Progenitor cell of endocrine pancreas (in vitro differentiated cells): Measurements from ENCODE around the gene PDE5A. TPM values are rescaled to one million over a fixed set of nuclear protein-coding genes. Genes with fewer than 3 reads are reported as not detected.

Experiments used
- DNase-seq: peaks from one replicate; pipeline ENCODE4 v3.0.0; 2021; ENCODE audit warnings: low spot score; ENCODE audit not compliant: unreplicated experiment
- H3K27ac Mint-ChIP-seq: 2 replicates; pipeline ENCODE4 v1.8.0; 2021; ENCODE audit warnings: mild to moderate bottlenecking, moderate library complexity, mixed read lengths
- H3K27me3 Mint-ChIP-seq: 2 replicates; pipeline ENCODE4 v1.8.0; 2021; ENCODE audit warnings: mixed read lengths
- H3K36me3 Mint-ChIP-seq: 2 replicates; pipeline ENCODE4 v1.8.0; 2022; ENCODE audit warnings: mixed read lengths; ENCODE audit not compliant: insufficient read depth
- H3K4me1 Mint-ChIP-seq: 2 replicates; pipeline ENCODE4 v1.8.0; 2021; ENCODE audit warnings: low read depth, mixed read lengths
- H3K4me3 Mint-ChIP-seq: 2 replicates; pipeline ENCODE4 v1.8.0; 2021; ENCODE audit warnings: low read depth, mild to moderate bottlenecking, moderate library complexity, mixed read lengths
- H3K9me3 Mint-ChIP-seq: 2 replicates; pipeline ENCODE4 v1.8.0; 2021; ENCODE audit warnings: low read depth, mixed read lengths
- CTCF ChIP-seq: fragments of 200-600 bp; sonication (generic); IDR thresholded peaks from one replicate; pipeline ENCODE4 v1.5.0; 2021; ENCODE audit warnings: antibody characterized with exemption, mild to moderate bottlenecking; ENCODE audit not compliant: unreplicated experiment
- total RNA-seq: library from RNA; stranded (reverse); gene quantifications from 2 replicates; pipeline ENCODE4 v1.2.1, GENCODE V29; 2021

PDE5A gene
- total RNA-seq, 1 donor from 2014 or later, result 44.6 TPM

- TF ChIP-seq CTCF, result no peak
- no peaks in the 10 kb centered on the region for H3K9me3 Mint-ChIP-seq
- no peaks in the 10 kb centered on the region for H3K27me3 Mint-ChIP-seq
- no peak for DNase-seq
- H3K27ac Mint-ChIP-seq, result no peak overlapping the region
- peaks cover 15% of the 10 kb centered on the region for H3K36me3 Mint-ChIP-seq
- H3K4me1 Mint-ChIP-seq, result peaks cover 2% of the 10 kb centered on the region
- H3K4me3 Mint-ChIP-seq, result no peak overlapping the region
Measured at GRCh38 chr4:119587796-119588195, 40.8 kb downstream of the PDE5A start.

GRCh38 chr4:119585771-119586170, 42.8 kb downstream of the PDE5A start:
- TF ChIP-seq CTCF, result no peak
- Mint-ChIP-seq H3K9me3 (no peaks in the 10 kb centered on the region), H3K27me3 (no peaks in the 10 kb centered on the region), H3K4me1 (peaks cover 1% of the 10 kb centered on the region), H3K36me3 (peaks cover 15% of the 10 kb centered on the region), H3K27ac (no peak overlapping the region), H3K4me3 (no peak overlapping the region)
- DNase-seq, result no peak

- H3K4me1 Mint-ChIP-seq, result peaks cover 9% of the 10 kb centered on the region
- H3K36me3 Mint-ChIP-seq, result peaks cover 25% of the 10 kb centered on the region
- peak overlapping the region; percentile 88 for H3K27ac Mint-ChIP-seq
- TF ChIP-seq CTCF, result no peak
- no peak for DNase-seq
- H3K4me3 Mint-ChIP-seq, result no peak overlapping the region
- H3K27me3 Mint-ChIP-seq, result no peaks in the 10 kb centered on the region
- H3K9me3 Mint-ChIP-seq, result peaks cover 6% of the 10 kb centered on the region
Measured at GRCh38 chr4:119581190-119581873, 47.3 kb downstream of the PDE5A start.

GRCh38 chr4:119580293-119580692, 48.3 kb downstream of the PDE5A start:
- no peaks in the 10 kb centered on the region for H3K27me3 Mint-ChIP-seq

GRCh38 chr4:119579823-119580222, 48.8 kb downstream of the PDE5A start:
- Mint-ChIP-seq H3K4me1 (peaks cover 9% of the 10 kb centered on the region), H3K27me3 (no peaks in the 10 kb centered on the region), H3K9me3 (peaks cover 10% of the 10 kb centered on the region), H3K36me3 (peaks cover 28% of the 10 kb centered on the region), H3K27ac (peak overlapping the region; percentile 88), H3K4me3 (no peak overlapping the region)
- TF ChIP-seq CTCF, result no peak
- DNase-seq, result no peak

More at GRCh38 chr4:119580293-119580692, 48.3 kb downstream of the PDE5A start:
- TF ChIP-seq CTCF, result no peak
- Mint-ChIP-seq H3K27ac (peak overlapping the region; percentile 88), H3K4me1 (peaks cover 9% of the 10 kb centered on the region), H3K9me3 (peaks cover 6% of the 10 kb centered on the region), H3K4me3 (no peak overlapping the region), H3K36me3 (peaks cover 26% of the 10 kb centered on the region)
- DNase-seq, result no peak
